Coronary artery (tissue), 2 donors: Measurements from ENCODE around the gene GPR83.
"Not testable (repeated sequence)": the region's sequence is repeated elsewhere in the genome, so short reads cannot be mapped to it uniquely, and the experiment has no call there.

Source experiments
- DNase-seq: peaks from one replicate; pipeline ENCODE4 v3.0.0-alpha.2; 2017; ENCODE audit warnings: low spot score
- H3K27ac ChIP-seq, 2 donors: fragments of 200-600 bp; sonication (generic); one replicate each; pipeline ENCODE4 v1.5.1; 2016 to 2019
- H3K4me3 ChIP-seq: fragments of 200-600 bp; sonication (generic); 2 replicates; pipeline ENCODE4 v1.5.1; 2016; ENCODE audit warnings: mild to moderate bottlenecking, moderate library complexity
- TF ChIP-seq, protein P1 (sequence below): fragments of 200-600 bp; sonication (generic); IDR thresholded peaks from one replicate; pipeline ENCODE4 v1.5.1; 2019; ENCODE audit warnings: antibody characterized with exemption

Gene GPR83

DNA sequence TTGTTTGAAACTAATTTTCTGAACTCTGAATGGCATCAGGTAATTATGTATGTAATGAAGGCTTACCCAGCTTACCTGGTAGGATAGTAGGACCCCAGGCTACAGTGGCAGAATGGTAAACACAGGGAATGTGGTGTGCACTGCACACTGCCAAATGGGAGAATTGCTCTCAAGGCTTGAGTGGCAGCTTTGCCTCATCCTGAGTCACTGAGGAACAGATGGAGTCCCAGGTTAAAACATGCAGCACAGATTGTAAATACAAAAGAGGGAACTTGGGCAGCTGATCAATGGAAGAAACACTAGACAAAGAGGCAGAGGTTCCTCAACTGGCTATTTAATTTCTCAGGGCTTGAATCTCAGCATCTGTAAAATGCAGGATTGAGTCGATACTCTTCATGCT lies 24.4 kb downstream of the GPR83 start:
- Histone ChIP-seq H3K4me3 (no peak overlapping the region), H3K27ac (no peak overlapping the region)
- TF ChIP-seq, protein P1, sequence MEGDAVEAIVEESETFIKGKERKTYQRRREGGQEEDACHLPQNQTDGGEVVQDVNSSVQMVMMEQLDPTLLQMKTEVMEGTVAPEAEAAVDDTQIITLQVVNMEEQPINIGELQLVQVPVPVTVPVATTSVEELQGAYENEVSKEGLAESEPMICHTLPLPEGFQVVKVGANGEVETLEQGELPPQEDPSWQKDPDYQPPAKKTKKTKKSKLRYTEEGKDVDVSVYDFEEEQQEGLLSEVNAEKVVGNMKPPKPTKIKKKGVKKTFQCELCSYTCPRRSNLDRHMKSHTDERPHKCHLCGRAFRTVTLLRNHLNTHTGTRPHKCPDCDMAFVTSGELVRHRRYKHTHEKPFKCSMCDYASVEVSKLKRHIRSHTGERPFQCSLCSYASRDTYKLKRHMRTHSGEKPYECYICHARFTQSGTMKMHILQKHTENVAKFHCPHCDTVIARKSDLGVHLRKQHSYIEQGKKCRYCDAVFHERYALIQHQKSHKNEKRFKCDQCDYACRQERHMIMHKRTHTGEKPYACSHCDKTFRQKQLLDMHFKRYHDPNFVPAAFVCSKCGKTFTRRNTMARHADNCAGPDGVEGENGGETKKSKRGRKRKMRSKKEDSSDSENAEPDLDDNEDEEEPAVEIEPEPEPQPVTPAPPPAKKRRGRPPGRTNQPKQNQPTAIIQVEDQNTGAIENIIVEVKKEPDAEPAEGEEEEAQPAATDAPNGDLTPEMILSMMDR = no peak
- no peak for DNase-seq

DNA sequence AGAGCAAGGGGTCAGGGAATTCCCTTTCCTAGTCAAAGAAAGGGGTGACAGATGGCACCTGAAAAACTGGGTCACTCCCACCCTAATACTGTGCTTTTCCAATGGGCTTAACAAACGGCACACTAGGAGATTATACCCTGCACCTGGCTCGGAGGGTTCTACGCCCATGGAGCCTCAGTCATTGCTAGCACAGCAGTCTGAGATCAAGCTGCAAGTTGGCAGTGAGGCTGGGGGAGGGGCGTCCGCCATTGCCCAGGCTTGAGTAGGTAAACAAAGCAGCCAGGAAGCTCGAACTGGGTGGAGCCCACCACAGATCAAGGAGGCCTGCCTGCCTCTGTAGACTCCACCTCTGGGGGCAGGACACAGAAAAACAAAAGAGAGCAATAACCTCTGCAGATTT lies 30.6 kb downstream of the GPR83 start:
- not testable (repeated sequence) for H3K4me3 ChIP-seq, DNase-seq, H3K27ac ChIP-seq

DNA sequence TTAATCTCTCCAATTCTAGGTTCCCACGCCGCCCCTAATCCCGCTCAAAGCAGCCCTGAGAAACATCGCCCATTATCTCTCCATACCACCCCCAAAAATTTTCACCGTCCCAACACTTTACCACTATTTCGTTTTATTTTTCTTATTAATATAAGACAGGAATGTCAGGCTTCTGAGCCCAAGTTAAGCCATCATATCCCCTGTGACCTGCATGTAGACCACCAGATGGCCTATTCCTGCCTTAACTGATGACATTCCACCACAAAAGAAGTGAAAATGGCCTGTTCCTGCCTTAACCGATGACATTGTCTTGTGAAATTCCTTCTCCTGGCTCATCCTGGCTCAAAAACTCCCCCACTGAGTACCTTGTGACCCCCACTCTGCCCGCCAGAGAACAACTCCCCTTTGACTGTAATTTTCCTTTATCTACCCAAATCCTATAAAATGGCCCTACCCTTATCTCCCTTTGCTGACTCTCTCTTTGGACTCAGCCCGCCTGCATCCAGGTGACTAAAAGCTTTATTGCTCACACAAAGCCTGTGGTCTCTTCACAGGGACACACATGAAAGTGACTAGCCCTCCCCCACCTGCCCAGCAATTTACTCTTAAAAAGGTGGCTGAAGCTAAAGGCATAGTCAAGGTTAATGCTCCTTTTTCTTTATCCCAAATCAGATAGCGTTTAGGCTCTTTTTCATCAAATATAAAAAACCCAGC lies 50.2 kb downstream of the GPR83 start:
- not testable (repeated sequence) for DNase-seq, H3K27ac ChIP-seq, H3K4me3 ChIP-seq

DNA sequence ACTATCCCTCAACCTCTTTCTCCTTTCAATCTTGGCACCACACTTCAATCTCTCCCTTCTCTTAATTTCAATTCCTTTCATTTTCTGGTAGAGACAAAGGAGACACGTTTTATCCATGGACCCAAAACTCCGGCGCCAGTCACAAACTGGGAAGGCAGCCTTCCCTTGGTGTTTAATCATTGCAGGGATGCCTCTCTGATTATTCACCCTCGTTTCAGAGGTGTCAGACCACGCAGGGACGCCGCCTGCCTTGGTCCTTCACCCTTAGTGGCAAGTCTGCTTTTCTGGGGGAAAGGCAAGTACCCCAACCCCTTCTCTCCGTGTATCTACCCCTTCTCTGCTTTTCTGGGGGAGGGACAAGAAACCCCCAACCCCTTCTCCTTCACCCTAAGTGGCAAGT lies 54.9 kb downstream of the GPR83 start:
- not testable (repeated sequence) for DNase-seq, H3K4me3 ChIP-seq, H3K27ac ChIP-seq

DNA sequence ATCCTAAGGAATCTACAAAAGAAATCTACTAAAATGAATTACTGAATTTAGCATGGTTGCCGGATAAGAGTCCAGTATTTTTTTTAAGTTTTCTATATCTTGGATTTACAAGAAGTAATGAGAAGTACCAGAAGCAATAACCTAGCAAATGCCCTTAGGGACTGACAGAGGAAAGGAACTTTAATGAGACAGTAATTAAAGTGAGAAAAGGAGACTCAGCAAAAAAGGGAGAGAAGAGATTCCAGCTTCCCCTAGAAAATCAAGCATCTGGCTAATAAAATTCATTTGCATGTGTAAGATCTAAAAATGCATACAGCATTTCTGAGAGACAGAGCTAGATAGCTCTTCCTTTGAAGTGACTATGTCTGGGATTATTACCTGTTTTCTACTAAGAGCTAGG lies 57.7 kb downstream of the GPR83 start:
- TF ChIP-seq, protein P1 = no peak
- DNase-seq = no peak
- H3K27ac ChIP-seq = no peak overlapping the region
- no peak overlapping the region for H3K4me3 ChIP-seq

DNA sequence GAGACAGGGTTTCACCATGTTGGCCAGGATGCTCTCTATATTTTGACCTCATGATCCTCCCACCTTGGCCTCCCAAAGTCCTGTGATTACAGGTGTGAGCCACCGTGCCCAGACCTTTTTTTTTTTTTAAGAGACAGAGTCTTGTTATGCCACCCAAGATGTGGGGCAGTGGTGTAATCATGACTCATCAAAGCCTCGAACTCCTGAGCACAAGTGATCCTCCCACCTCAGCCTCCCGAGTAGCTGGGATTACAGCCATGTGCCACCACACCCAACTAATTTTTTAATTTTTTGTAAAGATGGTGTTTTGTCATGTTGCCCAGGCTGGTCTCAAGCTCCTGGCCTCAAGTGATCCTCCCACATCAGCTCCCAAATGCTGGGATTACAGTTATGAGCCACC lies 59.0 kb downstream of the GPR83 start:
- DNase-seq = no peak
- Histone ChIP-seq H3K4me3 (no peak overlapping the region), H3K27ac (no peak overlapping the region)
- TF ChIP-seq, protein P1 = no peak

DNA sequence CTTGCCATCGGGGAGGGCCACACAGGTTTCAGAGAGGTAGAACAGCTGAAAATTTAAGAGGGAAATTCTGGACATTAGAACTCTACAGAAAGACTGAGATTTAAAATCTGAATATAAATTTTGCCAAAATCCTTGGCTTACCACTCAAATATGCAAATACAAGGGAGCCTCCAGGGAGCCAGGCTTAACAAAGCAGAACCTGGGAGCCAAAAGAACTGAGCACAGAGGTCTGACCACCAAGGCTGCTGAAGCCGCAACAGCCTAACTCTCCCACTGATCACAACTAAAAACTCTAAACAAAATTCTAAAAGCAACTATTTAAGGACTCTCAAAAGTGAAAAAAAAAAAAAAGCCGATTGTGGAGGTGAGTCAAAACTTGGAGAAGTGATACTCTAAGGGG lies 62.6 kb downstream of the GPR83 start:
- no peak overlapping the region for H3K27ac ChIP-seq
- no peak for DNase-seq
- TF ChIP-seq, protein P1 = no peak
- H3K4me3 ChIP-seq = no peak overlapping the region

DNA sequence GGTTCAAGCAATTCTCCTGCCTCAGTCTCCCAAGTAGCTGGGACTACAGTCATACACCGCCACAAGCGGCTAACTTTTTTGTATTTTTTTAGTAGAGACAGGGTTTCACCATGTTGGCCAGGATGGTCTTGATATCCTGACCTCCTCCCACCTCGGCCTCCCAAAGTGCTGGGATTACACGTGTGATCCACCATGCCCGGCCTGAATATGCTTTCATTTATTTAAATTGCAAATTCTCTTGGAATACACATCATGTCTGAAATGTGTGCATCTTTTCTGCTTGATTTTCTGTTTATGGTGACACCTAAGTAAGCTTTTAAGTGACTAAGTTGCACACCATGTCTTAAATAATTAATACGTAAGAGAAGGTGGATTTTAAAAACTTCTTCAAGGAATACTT lies 65.2 kb downstream of the GPR83 start:
- no peak overlapping the region for H3K27ac ChIP-seq
- H3K4me3 ChIP-seq = no peak overlapping the region
- TF ChIP-seq, protein P1 = no peak
- DNase-seq = no peak

DNA sequence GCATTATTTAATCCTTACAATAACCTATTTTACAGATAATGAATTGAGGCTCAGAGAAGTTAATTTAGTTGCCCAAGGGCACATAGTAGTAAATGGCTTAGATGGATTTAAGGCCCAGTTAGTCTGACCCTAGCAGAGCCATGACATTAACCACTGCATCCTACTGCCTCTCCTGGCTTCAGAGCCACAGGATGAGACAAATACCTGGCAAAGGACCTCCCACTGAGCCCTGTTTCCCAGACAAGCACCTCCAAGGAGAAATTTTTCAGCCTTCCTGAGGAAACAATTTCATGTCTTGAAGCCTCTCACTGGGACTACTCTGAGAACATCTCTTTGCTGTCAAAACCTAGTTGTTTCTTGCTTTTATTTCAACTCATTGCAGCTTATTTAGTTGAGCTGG lies 68.4 kb downstream of the GPR83 start:
- TF ChIP-seq, protein P1 = no peak
- DNase-seq = no peak
- no peak overlapping the region for H3K27ac ChIP-seq
- H3K4me3 ChIP-seq = no peak overlapping the region
